Fibroblast of mammary gland (primary cell): ENCODE results near the gene MATK.

Experiments used
- DNase-seq: peaks from one replicate; pipeline ENCODE4 v3.0.0-alpha.2; 2010; ENCODE audit warnings: low read depth
- H3K4me3 ChIP-seq: 2 replicates; pipeline ENCODE4 v1.5.1; 2011; ENCODE audit warnings: low read depth, mild to moderate bottlenecking, low read length, moderate library complexity; ENCODE audit not compliant: control insufficient read depth
- TF ChIP-seq, protein P1 (sequence below): conservative IDR thresholded peaks from 2 replicates; pipeline ENCODE4 v1.5.1; 2011; ENCODE audit warnings: low read depth, low read length, inconsistent platforms; ENCODE audit not compliant: control insufficient read depth, insufficient read depth

MATK gene

DNA sequence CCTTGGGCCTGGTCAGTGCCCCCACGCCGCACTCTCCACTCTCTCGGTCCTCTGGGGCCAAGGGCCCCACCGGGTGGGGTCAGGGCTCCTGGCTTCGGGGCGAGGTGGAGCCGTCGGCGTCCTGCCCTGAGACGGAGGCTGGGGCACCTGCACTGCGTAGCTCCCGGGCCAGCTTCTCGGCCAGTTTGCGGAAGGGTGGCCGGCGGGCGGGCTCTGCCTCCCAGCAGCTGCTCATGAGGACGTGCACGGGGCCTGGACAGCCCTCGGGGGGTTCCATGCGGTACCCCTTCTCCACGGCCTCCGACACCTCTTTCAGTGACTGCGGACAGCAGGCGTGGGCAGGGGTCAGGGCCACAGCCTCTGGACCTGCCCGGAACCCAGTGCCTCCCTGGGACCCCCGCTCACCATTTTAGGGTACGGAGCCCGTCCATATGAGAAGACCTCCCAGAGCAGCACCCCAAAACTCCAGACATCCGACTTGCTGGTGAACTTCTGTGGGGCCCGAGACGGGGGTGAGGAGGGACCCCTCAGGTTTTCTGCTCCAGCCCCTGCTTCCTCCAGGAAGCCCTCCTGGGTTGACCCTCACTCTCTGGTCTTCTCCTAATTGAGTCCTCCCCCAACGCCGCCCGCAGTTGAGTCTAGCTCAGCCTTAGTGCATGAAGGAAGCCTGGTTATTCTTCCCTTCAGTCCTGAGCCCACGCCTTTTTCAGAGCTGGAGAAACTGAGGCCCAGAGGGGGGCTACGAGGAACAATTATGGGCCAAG, 7.9 kb downstream of the MATK start:
- no peak overlapping the region for H3K4me3 ChIP-seq
- DNase-seq, result no peak
- TF ChIP-seq, protein P1, sequence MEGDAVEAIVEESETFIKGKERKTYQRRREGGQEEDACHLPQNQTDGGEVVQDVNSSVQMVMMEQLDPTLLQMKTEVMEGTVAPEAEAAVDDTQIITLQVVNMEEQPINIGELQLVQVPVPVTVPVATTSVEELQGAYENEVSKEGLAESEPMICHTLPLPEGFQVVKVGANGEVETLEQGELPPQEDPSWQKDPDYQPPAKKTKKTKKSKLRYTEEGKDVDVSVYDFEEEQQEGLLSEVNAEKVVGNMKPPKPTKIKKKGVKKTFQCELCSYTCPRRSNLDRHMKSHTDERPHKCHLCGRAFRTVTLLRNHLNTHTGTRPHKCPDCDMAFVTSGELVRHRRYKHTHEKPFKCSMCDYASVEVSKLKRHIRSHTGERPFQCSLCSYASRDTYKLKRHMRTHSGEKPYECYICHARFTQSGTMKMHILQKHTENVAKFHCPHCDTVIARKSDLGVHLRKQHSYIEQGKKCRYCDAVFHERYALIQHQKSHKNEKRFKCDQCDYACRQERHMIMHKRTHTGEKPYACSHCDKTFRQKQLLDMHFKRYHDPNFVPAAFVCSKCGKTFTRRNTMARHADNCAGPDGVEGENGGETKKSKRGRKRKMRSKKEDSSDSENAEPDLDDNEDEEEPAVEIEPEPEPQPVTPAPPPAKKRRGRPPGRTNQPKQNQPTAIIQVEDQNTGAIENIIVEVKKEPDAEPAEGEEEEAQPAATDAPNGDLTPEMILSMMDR, result no peak

DNA sequence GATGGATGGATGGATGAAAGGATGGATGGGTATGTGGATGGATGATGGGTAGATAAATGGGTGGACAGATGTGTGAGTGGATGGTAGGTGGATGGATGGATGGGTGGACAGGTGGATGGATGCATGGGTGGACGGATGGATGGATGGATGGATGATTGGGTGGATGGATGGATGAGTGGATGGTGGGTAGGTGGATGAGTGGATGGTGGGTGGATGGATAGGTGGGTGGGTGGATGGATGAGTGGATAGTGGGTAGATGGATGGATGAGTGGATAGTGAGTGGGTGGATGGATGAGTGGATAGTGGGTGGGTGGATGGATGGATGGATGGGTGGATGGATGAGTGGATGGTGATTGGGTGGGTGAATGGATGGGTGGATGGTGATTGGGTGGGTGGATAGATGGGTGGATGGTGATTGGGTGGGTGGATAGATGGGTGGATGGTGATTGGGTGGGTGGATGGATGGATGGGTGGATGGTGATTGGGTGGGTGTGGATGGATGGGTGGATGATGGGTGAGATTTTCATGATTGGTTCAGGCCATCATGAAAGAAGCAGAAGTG, 9.6 kb downstream of the MATK start:
- no peak overlapping the region for H3K4me3 ChIP-seq
- TF ChIP-seq, protein P1, result no peak
- no peak for DNase-seq

DNA sequence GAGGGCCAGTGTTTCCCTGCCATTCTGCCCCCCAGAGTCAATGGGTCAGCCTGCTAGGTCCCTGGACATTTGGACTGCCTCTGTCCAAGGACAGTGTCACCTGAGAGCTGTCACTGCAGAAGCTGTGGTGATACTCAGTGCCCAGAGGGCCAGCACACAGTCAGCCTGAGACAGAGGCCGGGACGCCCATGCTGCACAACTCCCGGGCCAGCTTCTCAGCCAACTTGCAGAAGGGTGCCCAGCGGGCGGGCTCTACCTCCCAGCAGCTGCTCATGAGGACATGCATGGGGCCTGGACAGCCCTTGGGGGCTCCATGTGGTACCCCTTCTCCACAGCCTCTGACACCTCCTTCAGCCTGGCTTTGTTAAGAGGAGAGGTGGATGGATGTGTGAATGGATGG, 10.3 kb downstream of the MATK start:
- no peak overlapping the region for H3K4me3 ChIP-seq
- DNase-seq, result no peak
- TF ChIP-seq, protein P1, result no peak

DNA sequence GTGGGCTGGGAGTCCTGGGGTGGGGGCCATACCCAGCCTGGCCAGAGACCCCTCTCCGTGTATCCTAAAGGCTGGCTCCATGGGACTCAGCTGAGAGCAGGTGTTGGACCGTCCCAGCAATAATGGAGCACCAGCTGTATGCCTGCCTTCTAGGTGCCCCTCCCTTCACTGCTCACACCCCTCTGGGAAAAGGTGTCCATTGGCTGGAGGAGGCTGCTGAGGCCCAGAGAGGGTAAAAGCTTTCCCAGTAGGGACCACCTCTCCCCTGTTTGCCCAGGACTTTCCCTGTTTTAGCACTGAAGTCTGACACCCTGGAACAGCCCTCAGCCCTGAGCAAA, 10.8 kb downstream of the MATK start:
- no peak overlapping the region for H3K4me3 ChIP-seq
- no peak for DNase-seq
- TF ChIP-seq, protein P1, result no peak

DNA sequence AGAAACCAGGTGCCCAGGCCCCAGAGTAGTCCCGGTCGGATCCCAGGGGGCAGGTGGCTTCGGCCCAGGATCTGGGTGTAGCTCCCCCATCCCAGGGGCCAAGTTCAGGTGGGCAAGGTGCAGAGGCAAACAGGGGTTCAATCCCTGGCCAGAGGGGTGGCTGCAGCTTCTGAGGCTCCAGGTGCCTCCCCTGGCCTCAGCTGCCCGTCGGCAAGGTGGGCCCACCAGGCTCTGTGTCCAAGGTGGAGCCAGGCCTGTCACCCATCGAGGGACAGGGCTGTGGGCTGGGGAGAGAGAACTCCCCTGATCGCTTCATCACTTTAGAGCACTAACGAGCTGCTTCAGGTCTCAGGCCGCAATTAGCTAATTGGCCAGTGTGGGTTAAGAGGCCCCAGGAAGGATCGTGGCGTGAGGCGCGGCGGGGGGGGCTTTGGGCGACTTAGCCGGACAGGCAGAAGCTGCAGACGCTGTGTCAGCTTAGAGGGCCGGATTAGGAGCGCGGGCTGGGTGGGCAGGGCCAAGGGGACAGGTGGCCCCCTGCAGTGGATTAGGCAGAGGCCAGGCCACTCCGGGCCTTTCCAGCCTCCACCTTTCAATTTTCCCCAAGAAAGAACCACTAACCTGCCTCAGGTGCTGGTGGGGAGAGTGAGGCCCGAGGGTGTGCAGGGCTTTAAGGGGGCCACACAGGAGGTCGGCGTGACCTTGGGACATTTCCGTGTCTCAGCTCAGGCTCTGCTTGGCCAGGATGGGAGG, 11.4 kb downstream of the MATK start:
- no peak overlapping the region for H3K4me3 ChIP-seq
- TF ChIP-seq, protein P1, result no peak
- DNase-seq, result no peak

DNA sequence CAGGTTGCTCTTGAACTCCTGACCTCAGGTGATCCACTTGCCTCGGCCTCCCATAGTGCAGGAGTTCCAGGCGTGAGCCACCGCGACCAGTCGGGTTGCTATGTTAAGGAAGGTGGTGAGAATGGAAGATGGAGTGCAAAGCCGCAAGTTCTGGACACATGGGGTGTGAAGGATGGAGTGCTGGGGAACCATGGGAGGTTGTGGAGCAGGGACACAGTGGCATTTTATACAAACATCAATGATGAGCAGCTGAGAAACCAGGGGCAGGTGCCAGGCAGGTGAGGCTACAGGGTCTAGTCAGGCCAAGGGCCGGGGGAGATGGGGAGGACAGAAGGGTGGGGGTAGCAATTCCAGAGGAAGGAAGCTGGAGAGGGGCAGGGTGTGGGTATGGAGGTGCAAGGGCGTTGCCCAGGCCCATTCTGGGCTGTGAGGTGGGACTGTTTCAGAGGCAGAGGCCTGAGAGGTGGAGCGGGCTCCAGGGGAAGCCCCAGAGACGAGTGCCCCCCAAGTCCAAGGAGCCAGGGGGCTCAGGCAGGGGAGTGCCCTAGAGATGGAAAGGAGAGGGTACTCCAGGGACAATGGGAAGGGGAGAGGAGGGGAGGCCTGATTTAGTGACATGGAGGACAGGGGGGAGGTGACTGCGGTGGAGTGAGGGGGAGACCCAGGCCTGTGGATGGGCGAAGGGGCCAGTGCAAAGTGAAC, 12.2 kb downstream of the MATK start:
- TF ChIP-seq, protein P1, result no peak
- DNase-seq, result no peak
- no peak overlapping the region for H3K4me3 ChIP-seq
